Endothelial cell of umbilical vein (primary cell): ENCODE results near the gene YWHAG. TPM values are rescaled to one million over a fixed set of nuclear protein-coding genes. Genes with fewer than 3 reads are reported as not detected.

Source experiments
- BruUV-seq: library from RNA; stranded (reverse); fragments of 400-500 nt; replicated peaks from 2 replicates; lab custom pipeline; 2021; lab: Mats Ljungman, UMichigan
- CTCF ChIA-PET: fragments of 300-600, 350-600 bp; sonication (Branson Sonifier 250); formaldehyde crosslinking; loops from one replicate; lab custom pipeline; 2021; ENCODE audit warnings: antibody characterized with exemption, inconsistent platforms; lab: Charles Lee
- POLR2A ChIA-PET: fragments of 300-600, 350-600 bp; sonication (Branson Sonifier 250); formaldehyde crosslinking; loops from one replicate; lab custom pipeline; 2021; ENCODE audit warnings: antibody characterized with exemption, inconsistent platforms; lab: Charles Lee
- DNase-seq: peaks from one replicate; pipeline ENCODE4 v3.0.0-alpha.2; 2011; ENCODE audit warnings: low read depth, low spot score
- FAIRE-seq: peaks from 2 replicates; lab custom pipeline; 2011; peaks lifted over from hg19 to GRCh38; lab: Jason Lieb, UNC
- H2AFZ ChIP-seq: 2 replicates; pipeline ENCODE4 v1.6.0; 2012; ENCODE audit warnings: low read depth, low read length, control low read depth, inconsistent platforms
- H3K27ac ChIP-seq: 2 replicates; pipeline ENCODE4 v1.5.1; 2011; ENCODE audit warnings: low read depth, mild to moderate bottlenecking, control low read depth, low read length, moderate library complexity; ENCODE audit not compliant: insufficient read depth
- H3K27me3 ChIP-seq, 2 experiments: 2 replicates each; pipeline versions ENCODE4 v1.6.0 to v1.6.1; 2011; ENCODE audit warnings: low read length in 2 of 2, mixed read lengths in 1 of 2; ENCODE audit not compliant: control insufficient read depth in 2 of 2, insufficient read depth in 2 of 2
- H3K36me3 ChIP-seq, 2 experiments: 2 replicates in 1 of 2; 3 replicates in 1 of 2; pipeline ENCODE4 v1.5.1; 2011; ENCODE audit warnings: low read length in 2 of 2, mild to moderate bottlenecking in 1 of 2, moderate library complexity in 1 of 2; ENCODE audit not compliant: control insufficient read depth in 2 of 2, insufficient read depth in 2 of 2; ENCODE audit errors: extremely low read depth in 1 of 2
- H3K4me1 ChIP-seq: 3 replicates; pipeline ENCODE4 v1.5.1; 2011; ENCODE audit warnings: mild to moderate bottlenecking, low read length; ENCODE audit not compliant: control insufficient read depth, insufficient read depth; ENCODE audit errors: extremely low read depth
- H3K4me2 ChIP-seq: 2 replicates; pipeline ENCODE4 v1.6.1; 2011; ENCODE audit warnings: low read length, control low read depth, mixed read lengths; ENCODE audit not compliant: insufficient read depth
- H3K4me3 ChIP-seq, 3 experiments: fragments of 200-600 bp in 1 of 3; sonication (generic), shearing (Covaris generic) in 1 of 3; replicated peaks in 1 of 3; 2 replicates each; pipeline ENCODE4 v1.5.1; 2011 to 2016; ENCODE audit warnings: control low read depth in 3 of 3, low read length in 3 of 3, mild to moderate bottlenecking in 2 of 3, inconsistent platforms in 1 of 3, low read depth in 1 of 3, moderate library complexity in 1 of 3; ENCODE audit not compliant: insufficient read depth in 1 of 3
- H3K79me2 ChIP-seq: 2 replicates; pipeline ENCODE4 v1.6.0; 2012; ENCODE audit warnings: low read length, inconsistent platforms; ENCODE audit not compliant: control insufficient read depth, insufficient read depth
- H3K9ac ChIP-seq: replicated peaks from 2 replicates; pipeline ENCODE3; 2011; ENCODE audit warnings: low read length, control low read depth; ENCODE audit not compliant: insufficient read depth; ENCODE audit errors: extremely low read depth
- H3K9me1 ChIP-seq: replicated peaks from 3 replicates; pipeline ENCODE4 v1.6.0; 2011; ENCODE audit warnings: mild to moderate bottlenecking, low read length; ENCODE audit not compliant: control insufficient read depth, insufficient read depth; ENCODE audit errors: extremely low read depth
- H3K9me3 ChIP-seq: replicated peaks from 2 replicates; pipeline ENCODE4 v1.5.1; 2012; ENCODE audit warnings: low read length, inconsistent platforms; ENCODE audit not compliant: control insufficient read depth, insufficient read depth
- H4K20me1 ChIP-seq: replicated peaks from 2 replicates; pipeline ENCODE3; 2011; ENCODE audit warnings: mild to moderate bottlenecking, low read length; ENCODE audit not compliant: control insufficient read depth, insufficient read depth; ENCODE audit errors: extremely low read depth
- CTCF ChIP-seq, 2 donors: IDR thresholded peaks; 1 replicate in 1 of 2; 2 replicates in 1 of 2; pipeline ENCODE4 v1.5.1; 2011; ENCODE audit warnings: low read length in 2 of 2, mild to moderate bottlenecking in 2 of 2, moderate library complexity in 2 of 2, control low read depth in 1 of 2, inconsistent platforms in 1 of 2, low read depth in 1 of 2; ENCODE audit not compliant: insufficient read depth in 1 of 2; ENCODE audit errors: extremely low read depth in 1 of 2
- EZH2 ChIP-seq: IDR thresholded peaks from 2 replicates; pipeline ENCODE4 v1.6.1; 2012; ENCODE audit warnings: borderline replicate concordance, low read depth, mild to moderate bottlenecking, moderate library complexity, low read length, inconsistent platforms; ENCODE audit not compliant: severe bottlenecking
- FOS ChIP-seq: IDR thresholded peaks from 2 replicates; pipeline ENCODE4 v1.6.1; 2011; ENCODE audit warnings: mild to moderate bottlenecking, low read length, moderate library complexity, borderline replicate concordance; ENCODE audit not compliant: insufficient read depth
- GATA2 ChIP-seq: IDR thresholded peaks from 2 replicates; pipeline ENCODE4 v1.7.0; 2011; ENCODE audit warnings: low read depth, mild to moderate bottlenecking, moderate library complexity, mixed read lengths, low read length; ENCODE audit not compliant: insufficient read length, insufficient read depth
- JUN ChIP-seq: IDR thresholded peaks from 2 replicates; pipeline ENCODE4 v1.6.1; 2011; ENCODE audit warnings: borderline replicate concordance, low read depth; ENCODE audit not compliant: insufficient read length, insufficient read depth
- MAX ChIP-seq: IDR thresholded peaks from 2 replicates; pipeline ENCODE4 v1.6.1; 2011; ENCODE audit not compliant: insufficient read depth, insufficient read length
- MYC ChIP-seq: IDR thresholded peaks from one replicate; pipeline ENCODE4 v1.6.1; 2011; ENCODE audit warnings: mild to moderate bottlenecking, low read depth, low read length
- POLR2A ChIP-seq: IDR thresholded peaks from 2 replicates; pipeline ENCODE4 v1.6.1; 2012; ENCODE audit warnings: low read depth, mild to moderate bottlenecking, control low read depth, low read length
- POLR2AphosphoS5 ChIP-seq: IDR thresholded peaks from 2 replicates; pipeline ENCODE4 v1.6.1; 2012; ENCODE audit warnings: low read depth, mild to moderate bottlenecking, control low read depth, low read length, moderate library complexity; ENCODE audit not compliant: insufficient read depth
- dilution Hi-C: fragments of 300-500 bp; cut with MboI; formaldehyde crosslinking; loops from one replicate; pipeline ENCODE4 v1.15.0; 2019; ENCODE audit warnings: low sequenced_read_pairs; ENCODE audit not compliant: extremely low pct_ligation_motif_present
- intact Hi-C: fragments of 100-400 bp; cut with micrococcal nuclease; formaldehyde crosslinking; loops from one replicate; pipeline ENCODE4 v1.10.0; 2022
- polyA plus RNA-seq, 4 experiments: library from polyadenylated mRNA; depleted of rRNA in 3 of 4; stranded (reverse) in 3 of 4; unstranded in 1 of 4; fragments of >200 nt; gene quantifications; 2 replicates each; pipeline versions ENCODE4 v1.2.1 to v1.2.3, GENCODE V29; 2011 to 2012; ENCODE audit warnings: missing spikeins in 1 of 4
- total RNA-seq: library from RNA; stranded (reverse); gene quantifications from 2 replicates; pipeline ENCODE4 v1.2.3, GENCODE V29; 2021

The YWHAG gene
- total and polyA plus RNA-seq, 2 donors (not counting 3 experiments of a cell fraction or from before 2014, with no cell fraction given): 55.6 to 205 TPM

GRCh38 chr7:76347710-76348109 lies 11.1 kb downstream of the YWHAG start:
- Histone ChIP-seq H3K79me2 (peaks cover 100% of the 10 kb centered on the region), H3K9me3 (no peaks in the 10 kb centered on the region), H3K9ac (no peak overlapping the region), H3K27me3 (no peaks in the 10 kb centered on the region), H3K36me3 (peaks cover 19 to 25% of the 10 kb centered on the region in 2 experiments), H2AFZ (no peak overlapping the region), H3K4me2 (peak overlapping the region; percentile 54), H3K4me3 (no peak overlapping the region), H3K9me1 (no peaks in the 10 kb centered on the region), H4K20me1 (peaks cover 20% of the 10 kb centered on the region), H3K4me1 (peaks cover 28% of the 10 kb centered on the region), H3K27ac (peak overlapping the region; percentile 43)
- BruUV-seq: no TSS peak
- DNase-seq: no peak
- no peak for FAIRE-seq
- CTCF ChIA-PET: no interaction called here
- POLR2A ChIA-PET: no interaction called here
- TF ChIP-seq CTCF (IDR thresholded peaks at IDR 0.05; ENCODE audit: extremely low read depth in 1 of 2, insufficient read depth in 1 of 2, low read depth in 1 of 2, low read length in 2 of 2): no peak
- no peak for TF ChIP-seq POLR2AphosphoS5
- no peak for TF ChIP-seq FOS
- TF ChIP-seq JUN: no peak
- TF ChIP-seq MAX: no peak
- TF ChIP-seq EZH2: no peak
- no peak for TF ChIP-seq GATA2
- TF ChIP-seq POLR2A: no peak
- TF ChIP-seq MYC: no peak
- dilution Hi-C loops: no loop called here
- intact Hi-C loops: no loop called here
